HG03460 (cell line): ENCODE data around the gene TAB2.

Experiments used
- ATAC-seq: cut with Tn5 transposase; IDR thresholded peaks from one replicate; pipeline ENCODE4 v1.9.1; 2021; ENCODE audit not compliant: unreplicated experiment

Gene TAB2, protein sequence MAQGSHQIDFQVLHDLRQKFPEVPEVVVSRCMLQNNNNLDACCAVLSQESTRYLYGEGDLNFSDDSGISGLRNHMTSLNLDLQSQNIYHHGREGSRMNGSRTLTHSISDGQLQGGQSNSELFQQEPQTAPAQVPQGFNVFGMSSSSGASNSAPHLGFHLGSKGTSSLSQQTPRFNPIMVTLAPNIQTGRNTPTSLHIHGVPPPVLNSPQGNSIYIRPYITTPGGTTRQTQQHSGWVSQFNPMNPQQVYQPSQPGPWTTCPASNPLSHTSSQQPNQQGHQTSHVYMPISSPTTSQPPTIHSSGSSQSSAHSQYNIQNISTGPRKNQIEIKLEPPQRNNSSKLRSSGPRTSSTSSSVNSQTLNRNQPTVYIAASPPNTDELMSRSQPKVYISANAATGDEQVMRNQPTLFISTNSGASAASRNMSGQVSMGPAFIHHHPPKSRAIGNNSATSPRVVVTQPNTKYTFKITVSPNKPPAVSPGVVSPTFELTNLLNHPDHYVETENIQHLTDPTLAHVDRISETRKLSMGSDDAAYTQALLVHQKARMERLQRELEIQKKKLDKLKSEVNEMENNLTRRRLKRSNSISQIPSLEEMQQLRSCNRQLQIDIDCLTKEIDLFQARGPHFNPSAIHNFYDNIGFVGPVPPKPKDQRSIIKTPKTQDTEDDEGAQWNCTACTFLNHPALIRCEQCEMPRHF

DNA sequence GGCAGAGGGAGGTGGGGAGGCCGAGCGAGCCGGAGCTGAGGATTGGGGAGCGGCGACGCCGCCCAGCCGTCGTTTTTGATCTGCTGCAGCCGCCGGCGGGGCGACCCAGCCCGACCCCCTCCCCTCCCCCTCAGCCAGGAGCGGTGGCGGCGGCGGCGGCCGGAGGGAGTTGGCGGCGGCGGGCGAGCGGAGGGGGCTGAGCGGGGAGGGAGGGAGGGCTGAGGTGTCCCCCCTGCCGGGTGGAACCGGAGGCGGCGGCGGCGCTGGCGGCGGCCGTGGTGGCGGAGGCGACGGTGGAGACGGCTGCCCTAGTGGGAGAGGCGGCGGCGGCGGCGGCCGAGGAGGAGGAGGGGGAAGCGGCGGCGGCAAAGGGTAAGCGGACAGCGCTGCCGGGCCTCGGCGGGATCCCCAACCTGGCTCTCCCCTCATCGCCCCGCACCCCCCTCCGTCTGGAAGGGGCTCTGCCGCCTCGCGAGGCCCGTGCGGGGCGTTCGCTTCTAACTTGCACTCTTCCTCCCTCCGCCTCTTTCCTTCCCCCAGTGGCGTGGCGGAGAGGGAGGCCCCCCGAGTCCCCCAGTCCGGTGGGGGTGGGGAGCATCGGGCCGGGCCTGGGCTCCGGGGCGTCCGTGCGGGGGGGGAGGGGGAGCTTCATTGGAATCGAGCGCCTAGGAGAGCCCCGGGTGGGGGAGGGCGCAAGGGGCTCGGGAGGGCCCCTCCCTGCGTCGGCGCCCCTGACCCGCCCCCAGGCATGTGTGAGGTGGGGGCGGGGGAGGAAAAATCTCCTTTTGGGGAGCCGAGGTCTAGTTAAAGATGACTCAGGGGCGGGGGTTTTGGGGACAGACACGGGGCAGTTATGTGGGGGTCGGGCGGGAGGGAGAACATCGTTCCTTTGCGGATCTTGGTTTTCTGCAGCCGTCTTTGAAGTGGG lies at the start of gene TAB2:
TSS of gene TAB2 (plus strand) at position 69 of the 928 bp plus-strand sequence. CDS start 52,286 bp downstream, outside the sequence.
- ATAC-seq, result peak; percentile 23

- ATAC-seq, result no peak
Measured at GRCh38 chr6:149268146-149268545, 49.4 kb upstream of the TAB2 start.

DNA sequence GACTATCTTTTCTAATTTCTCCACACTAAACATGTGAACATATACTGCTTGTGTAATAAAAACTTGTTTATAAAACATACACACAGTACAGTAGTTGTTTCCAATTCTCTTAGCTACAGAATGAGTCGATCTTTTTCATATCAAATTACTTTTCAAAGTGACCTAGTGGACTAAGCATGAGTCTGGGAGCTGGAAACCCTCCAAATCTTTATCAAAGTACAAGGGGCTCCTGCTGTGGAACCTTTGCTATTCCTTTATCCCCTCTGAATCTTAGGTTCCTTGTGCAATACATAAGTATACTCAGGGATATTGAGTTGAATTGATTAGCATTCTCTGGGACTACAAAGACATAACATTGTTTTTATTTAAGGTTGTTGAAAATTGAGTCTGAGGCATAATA lies 48.7 kb upstream of the TAB2 start:
- ATAC-seq, result no peak

GRCh38 chr6:149270616-149271015 lies 46.9 kb upstream of the TAB2 start:
- ATAC-seq, result no peak

DNA sequence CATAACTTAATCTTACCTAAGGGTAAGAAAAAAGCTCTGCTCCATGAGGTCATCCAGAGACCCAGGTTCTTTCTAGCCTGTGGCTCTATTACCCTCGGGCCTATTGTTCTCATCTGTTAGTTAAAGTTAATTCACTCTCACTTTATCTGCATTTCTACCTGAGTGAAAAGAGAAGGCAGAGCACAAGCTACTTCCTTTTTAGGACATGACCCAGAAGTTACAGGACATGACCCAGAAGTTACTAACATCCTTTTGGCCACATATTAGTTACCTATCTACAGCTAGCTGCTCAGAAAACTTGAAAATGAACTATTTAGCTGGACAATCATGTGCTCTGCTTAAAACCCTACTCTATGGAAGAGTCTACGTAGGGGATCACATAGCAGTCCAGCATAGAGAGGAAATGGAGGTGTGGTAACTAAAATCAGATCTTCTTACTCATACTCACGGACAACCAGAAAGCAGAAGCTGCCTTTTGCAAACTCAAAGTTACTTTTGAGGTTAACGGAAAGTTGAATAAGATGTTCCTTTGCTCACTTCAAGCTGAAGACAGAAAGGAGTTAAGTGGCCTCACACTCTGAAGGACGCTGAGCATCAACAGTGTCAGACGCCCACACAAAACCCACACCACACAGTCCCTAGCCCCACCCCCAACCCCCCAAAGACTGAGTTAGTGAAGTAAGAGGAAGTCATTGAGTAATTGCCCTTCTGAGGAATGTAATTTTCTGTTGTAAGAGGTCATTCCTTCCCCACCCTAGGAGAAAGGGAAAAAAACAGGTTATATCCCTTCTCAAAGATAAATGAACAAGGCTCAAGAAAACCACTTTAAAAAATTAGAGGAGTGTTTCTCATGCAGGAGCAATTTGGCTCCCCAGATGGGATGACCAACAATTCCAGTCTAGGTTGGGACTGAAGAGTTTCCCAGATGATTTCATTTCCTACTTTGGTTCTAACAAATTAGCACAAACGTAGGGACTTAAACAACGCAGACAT lies 45.9 kb upstream of the TAB2 start:
- peak; percentile 55 for ATAC-seq

- ATAC-seq, result peak; percentile 43
Measured at GRCh38 chr6:149273318-149273717, 44.2 kb upstream of the TAB2 start.

DNA sequence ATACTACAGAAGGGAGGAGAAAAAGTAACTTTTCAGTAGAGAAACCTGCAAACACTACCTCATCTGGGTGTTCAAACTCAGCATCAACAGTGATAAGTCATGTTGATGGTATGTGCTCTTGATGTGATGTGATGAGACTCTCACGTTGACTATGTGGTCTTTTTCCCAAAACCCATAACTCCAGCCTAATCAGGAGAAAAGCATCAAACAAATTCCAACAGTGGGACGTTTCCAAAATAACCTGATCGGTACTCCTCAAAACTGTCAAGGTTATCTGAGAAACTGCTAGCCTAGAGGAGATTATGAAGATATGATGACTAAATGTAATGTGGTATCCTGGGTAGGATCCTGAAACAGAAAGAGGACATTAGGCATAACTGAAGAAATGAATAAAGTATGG lies 41.9 kb upstream of the TAB2 start:
- no peak for ATAC-seq

DNA sequence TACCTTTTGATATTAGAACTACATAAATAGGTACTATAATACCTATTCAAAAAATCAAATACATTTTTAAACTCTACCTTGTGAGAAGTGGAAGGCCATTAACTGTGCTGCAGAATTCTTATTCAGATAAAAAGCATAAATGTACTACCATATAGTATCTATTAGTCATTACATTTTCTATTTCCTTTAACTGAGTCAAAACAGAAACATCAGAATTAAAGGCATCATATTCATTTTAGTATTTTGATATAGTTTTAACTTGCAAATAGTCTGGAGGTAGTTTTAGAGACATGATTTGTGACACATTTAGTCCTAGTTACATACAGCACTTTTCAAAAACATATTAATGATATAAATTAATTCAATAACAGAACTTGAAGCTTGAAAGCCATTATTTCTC lies 39.9 kb upstream of the TAB2 start:
- ATAC-seq, result no peak

GRCh38 chr6:149278997-149279396 lies 38.5 kb upstream of the TAB2 start:
- ATAC-seq, result no peak

GRCh38 chr6:149284904-149285303 lies 32.6 kb upstream of the TAB2 start:
- ATAC-seq, result peak; percentile 73

GRCh38 chr6:149285626-149286025 lies 31.9 kb upstream of the TAB2 start:
- ATAC-seq, result no peak

DNA sequence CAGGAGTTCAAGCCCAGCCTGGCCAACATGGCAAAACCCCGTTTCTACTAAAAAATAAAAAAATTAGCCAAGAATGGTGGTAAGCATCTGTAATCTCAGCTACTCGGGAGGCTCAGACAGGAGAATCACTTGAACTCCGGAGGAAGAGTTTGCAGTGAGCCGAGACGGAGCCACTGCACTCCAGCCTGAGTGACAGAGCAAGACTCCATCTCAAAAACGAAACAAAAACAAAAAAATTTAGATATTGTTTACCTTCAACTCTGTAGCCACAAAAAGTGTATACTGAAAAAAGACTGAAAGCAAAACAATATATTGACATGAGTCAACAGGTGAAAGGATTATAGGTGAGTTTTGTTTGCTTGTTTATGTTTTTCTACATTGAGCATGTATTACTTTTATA lies 30.6 kb upstream of the TAB2 start:
- ATAC-seq, result no peak

DNA sequence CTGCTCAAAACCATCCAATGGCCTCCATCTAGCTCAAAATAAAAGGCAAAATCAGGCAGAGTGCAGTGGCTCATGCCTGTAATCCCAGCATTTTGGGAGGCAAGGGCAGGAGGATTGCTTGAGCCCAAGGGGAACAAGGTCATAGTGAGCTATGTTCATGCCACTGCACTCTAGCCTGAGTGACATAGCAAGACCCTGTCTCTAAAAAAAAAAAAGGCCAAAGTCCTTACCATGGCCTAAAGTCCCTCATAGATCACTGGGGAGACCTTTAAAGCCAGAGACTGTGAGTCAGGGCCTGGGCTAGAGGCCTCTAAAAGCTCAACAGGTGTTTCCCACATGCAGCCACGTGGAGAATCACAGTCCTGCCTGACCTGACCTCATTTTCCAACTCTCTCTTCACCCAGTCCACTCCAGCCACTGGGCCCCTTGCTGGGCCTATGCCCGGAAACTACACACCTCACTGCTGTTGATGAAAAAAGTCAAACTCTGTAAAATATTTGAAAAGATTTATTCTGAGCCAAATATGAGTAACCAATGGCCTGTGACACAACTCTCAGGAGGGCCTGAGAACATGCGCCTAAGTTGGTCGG lies 28.2 kb upstream of the TAB2 start:
- no peak for ATAC-seq

GRCh38 chr6:149289966-149290365 lies 27.5 kb upstream of the TAB2 start:
- no peak for ATAC-seq

- no peak for ATAC-seq
Measured at GRCh38 chr6:149293244-149293643, 24.3 kb upstream of the TAB2 start.

DNA sequence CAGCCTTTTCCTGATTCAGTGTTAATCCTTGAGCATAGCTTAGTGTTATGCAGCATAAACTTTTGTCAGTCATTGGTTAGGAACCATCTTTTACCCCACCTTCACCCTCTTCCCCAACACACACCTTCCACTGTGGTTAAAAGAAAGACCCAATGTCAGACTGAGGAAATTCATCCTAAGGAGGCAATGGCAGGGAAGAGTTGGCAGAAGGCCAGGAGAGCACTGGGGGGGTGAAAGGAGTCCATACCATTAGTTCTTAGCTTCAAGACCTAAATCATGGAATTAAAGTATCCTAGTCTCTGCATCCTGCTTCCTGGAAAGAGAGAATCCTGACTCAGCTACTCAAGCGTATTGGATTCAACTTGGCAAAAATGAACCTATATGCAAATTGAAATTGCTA lies 16.9 kb upstream of the TAB2 start:
- no peak for ATAC-seq

DNA sequence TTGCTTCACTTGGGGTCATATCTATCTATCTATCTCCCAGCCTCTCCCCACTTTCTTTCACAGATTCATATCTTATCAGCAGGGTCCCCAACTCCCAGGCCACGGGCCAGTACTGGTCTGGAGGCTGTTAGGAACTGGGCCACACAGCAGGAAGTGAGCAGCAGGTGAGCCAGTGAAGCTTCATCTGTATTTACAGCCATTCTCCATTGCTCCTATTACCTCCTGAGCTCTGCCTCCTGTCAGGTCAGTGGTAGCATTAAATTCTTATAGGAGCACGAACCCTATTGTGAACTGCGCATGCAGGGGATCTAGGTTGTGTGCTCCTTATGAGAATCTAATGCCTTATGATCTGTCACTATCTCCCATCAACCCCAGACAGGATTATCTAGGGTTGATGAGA lies 14.8 kb upstream of the TAB2 start:
- no peak for ATAC-seq

- ATAC-seq, result no peak
Measured at GRCh38 chr6:149303468-149303867, 14.0 kb upstream of the TAB2 start.

DNA sequence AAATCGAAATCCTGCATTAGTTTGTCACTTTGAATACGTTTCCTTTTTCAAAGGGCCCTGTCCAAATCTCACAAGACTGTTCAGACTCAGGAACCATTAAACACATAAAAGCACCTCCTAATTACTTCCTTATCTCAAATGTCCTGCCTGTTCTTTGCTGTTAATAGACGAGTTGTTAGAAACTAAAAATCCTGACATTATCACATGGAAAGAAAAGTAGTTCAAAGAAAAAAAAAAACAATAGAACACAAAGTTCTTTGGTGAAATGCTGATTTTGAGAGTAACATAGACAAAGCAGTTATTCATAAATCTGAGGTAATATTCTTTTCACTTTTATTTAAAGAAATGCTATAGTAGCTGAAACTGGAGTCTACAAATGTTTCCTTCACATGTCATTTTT lies 12.1 kb upstream of the TAB2 start:
- no peak for ATAC-seq

DNA sequence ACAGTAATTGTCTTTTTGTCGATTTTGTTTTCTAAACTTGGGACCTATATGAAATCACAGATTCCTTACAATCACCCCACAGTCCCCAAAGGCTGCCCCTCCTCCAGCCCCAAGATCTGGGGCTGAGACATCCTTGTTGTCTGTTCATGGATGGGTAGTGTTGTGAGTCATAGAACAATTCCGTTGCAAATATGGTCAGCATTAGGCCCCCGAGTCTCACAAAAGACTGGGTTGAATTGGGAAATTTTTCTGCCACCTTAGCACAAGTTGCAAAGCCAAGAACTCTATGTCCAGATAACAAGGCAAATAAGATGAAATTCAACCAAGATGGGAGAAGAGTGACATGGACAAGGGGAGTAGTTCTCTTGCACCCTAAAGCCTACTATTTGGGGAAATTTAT lies 10.5 kb upstream of the TAB2 start:
- ATAC-seq, result no peak
